OCI-LY1 (cell line): ENCODE measurements around the gene VPS45.
A peak's percentile ranks its signal among the peaks of the same experiment; 100 is the strongest.

Source experiments
- H2AFZ ChIP-seq: fragments of 200-600 bp; sonication (generic), shearing (Covaris generic); 2 replicates; pipeline ENCODE4 v1.6.0; 2014; ENCODE audit warnings: antibody characterized with exemption, mild to moderate bottlenecking, low read length
- H3F3A ChIP-seq: fragments of 200-600 bp; sonication (generic), shearing (Covaris generic); 2 replicates; pipeline ENCODE4 v1.6.0; 2014; ENCODE audit warnings: mild to moderate bottlenecking, antibody characterized with exemption, low read length, moderate library complexity; ENCODE audit not compliant: insufficient read depth
- H3K27ac ChIP-seq: fragments of 200-600 bp; sonication (generic); 2 replicates; pipeline ENCODE4 v1.5.1; 2014; ENCODE audit warnings: low read length, mixed run types, mild to moderate bottlenecking, low read depth; ENCODE audit not compliant: poor library complexity, severe bottlenecking
- H3K27me3 ChIP-seq: fragments of 200-600 bp; sonication (generic); 2 replicates; pipeline ENCODE4 v1.6.0; 2014; ENCODE audit warnings: antibody characterized with exemption, mild to moderate bottlenecking, low read length, moderate library complexity; ENCODE audit not compliant: insufficient read depth
- H3K36me3 ChIP-seq: fragments of 200-600 bp; sonication (generic); 2 replicates; pipeline ENCODE4 v1.6.1; 2014; ENCODE audit warnings: mild to moderate bottlenecking, antibody characterized with exemption, low read length, moderate library complexity, mixed read lengths; ENCODE audit not compliant: insufficient read depth
- H3K4me1 ChIP-seq: fragments of 200-600 bp; sonication (generic); 2 replicates; pipeline ENCODE4 v1.5.1; 2014; ENCODE audit warnings: mild to moderate bottlenecking, low read length, moderate library complexity; ENCODE audit not compliant: insufficient read depth, severe bottlenecking
- H3K4me2 ChIP-seq: fragments of 200-600 bp; sonication (generic), shearing (Covaris generic); 2 replicates; pipeline ENCODE4 v1.6.1; 2014; ENCODE audit warnings: low read length
- H3K4me3 ChIP-seq: fragments of 200-600 bp; sonication (generic); 2 replicates; pipeline ENCODE4 v1.5.1; 2014; ENCODE audit warnings: low read length, low read depth, mild to moderate bottlenecking, mixed read lengths; ENCODE audit not compliant: poor library complexity, severe bottlenecking
- H3K79me2 ChIP-seq: fragments of 200-600 bp; shearing (Covaris generic); 2 replicates; pipeline ENCODE4 v1.6.1; 2016; ENCODE audit warnings: mixed run types, low read length, mixed read lengths; ENCODE audit not compliant: insufficient read depth
- H3K9ac ChIP-seq: fragments of 200-600 bp; sonication (generic), shearing (Covaris generic); 2 replicates; pipeline ENCODE4 v1.6.1; 2014; ENCODE audit warnings: mild to moderate bottlenecking, low read length, mixed read lengths
- H3K9me2 ChIP-seq: fragments of 200-600 bp; sonication (generic), shearing (Covaris generic); 2 replicates; pipeline ENCODE4 v1.6.1; 2014; ENCODE audit warnings: low read depth, mild to moderate bottlenecking, low read length, mixed read lengths
- H3K9me3 ChIP-seq: fragments of 200-600 bp; shearing (Covaris generic); 2 replicates; pipeline ENCODE4 v1.6.1; 2014; ENCODE audit warnings: low read length, mixed read lengths
- H4K20me1 ChIP-seq: fragments of 200-600 bp; sonication (generic), shearing (Covaris generic); 2 replicates; pipeline ENCODE4 v1.6.0; 2016; ENCODE audit warnings: mild to moderate bottlenecking, low read length; ENCODE audit not compliant: insufficient read depth
- EZH2 ChIP-seq: fragments of 200-600 bp; sonication (generic), shearing (Covaris generic); IDR thresholded peaks from 2 replicates; pipeline ENCODE4 v1.8.0; 2017; ENCODE audit warnings: borderline replicate concordance, mixed run types, mild to moderate bottlenecking, antibody characterized with exemption, low read length, moderate library complexity, mixed read lengths
- TF ChIP-seq, protein P1 (sequence below): fragments of 200-600 bp; sonication (generic), shearing (Covaris generic); IDR thresholded peaks from 2 replicates; pipeline ENCODE4 v1.5.1; 2017; ENCODE audit warnings: mild to moderate bottlenecking, antibody characterized with exemption, low read length, moderate library complexity, mixed read lengths

VPS45 gene

DNA sequence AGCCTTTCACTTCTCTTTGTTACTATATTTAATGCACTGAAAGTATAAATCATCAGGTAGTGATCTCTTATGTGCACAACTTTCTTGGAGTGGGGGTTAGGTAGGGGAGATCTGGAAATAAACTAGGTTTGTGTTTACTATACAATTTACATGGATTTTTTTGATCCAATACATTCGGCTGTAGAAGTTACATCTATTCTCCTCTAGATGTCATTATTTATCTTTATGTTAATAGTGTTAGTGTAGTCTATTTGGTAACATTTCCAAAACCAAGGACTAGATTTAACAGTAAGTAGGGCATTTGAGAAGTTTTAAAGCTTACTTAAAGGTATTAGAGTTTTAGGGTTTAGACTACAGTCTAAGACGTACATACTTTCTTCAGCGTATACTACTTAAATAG lies 5.4 kb downstream of the VPS45 start:
- Histone ChIP-seq H3K9ac (no peak overlapping the region), H4K20me1 (no peaks in the 10 kb centered on the region), H3F3A (no peaks in the 10 kb centered on the region), H3K4me1 (peaks cover 9% of the 10 kb centered on the region), H2AFZ (no peak overlapping the region), H3K9me3 (no peaks in the 10 kb centered on the region), H3K4me2 (no peak overlapping the region), H3K9me2 (no peaks in the 10 kb centered on the region), H3K36me3 (peaks cover 35% of the 10 kb centered on the region), H3K4me3 (no peak overlapping the region), H3K27me3 (no peaks in the 10 kb centered on the region), H3K27ac (no peak overlapping the region), H3K79me2 (no peaks in the 10 kb centered on the region)
- no peak for TF ChIP-seq EZH2
- TF ChIP-seq, protein P1, sequence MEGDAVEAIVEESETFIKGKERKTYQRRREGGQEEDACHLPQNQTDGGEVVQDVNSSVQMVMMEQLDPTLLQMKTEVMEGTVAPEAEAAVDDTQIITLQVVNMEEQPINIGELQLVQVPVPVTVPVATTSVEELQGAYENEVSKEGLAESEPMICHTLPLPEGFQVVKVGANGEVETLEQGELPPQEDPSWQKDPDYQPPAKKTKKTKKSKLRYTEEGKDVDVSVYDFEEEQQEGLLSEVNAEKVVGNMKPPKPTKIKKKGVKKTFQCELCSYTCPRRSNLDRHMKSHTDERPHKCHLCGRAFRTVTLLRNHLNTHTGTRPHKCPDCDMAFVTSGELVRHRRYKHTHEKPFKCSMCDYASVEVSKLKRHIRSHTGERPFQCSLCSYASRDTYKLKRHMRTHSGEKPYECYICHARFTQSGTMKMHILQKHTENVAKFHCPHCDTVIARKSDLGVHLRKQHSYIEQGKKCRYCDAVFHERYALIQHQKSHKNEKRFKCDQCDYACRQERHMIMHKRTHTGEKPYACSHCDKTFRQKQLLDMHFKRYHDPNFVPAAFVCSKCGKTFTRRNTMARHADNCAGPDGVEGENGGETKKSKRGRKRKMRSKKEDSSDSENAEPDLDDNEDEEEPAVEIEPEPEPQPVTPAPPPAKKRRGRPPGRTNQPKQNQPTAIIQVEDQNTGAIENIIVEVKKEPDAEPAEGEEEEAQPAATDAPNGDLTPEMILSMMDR, result peak; percentile 49

DNA sequence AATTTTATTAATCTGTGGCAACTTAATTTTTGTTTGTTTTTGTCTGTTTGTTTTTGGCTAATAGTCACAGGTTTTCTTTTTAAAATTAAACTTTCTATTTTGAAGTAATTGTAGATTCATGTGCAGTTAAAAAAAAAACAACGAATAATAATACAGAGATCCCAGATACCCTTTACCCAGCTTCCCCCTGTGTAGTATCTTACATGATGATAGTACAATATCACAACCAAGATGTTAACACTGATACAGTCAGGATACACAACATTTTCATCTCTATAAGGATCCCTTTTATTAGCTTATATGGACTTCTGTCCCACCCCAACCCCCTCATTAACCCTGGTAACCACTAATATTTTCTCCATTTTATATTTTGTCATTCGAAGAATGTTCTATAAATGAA lies 5.9 kb downstream of the VPS45 start:
- Histone ChIP-seq H4K20me1 (no peaks in the 10 kb centered on the region), H3K9ac (no peak overlapping the region), H3K36me3 (peaks cover 37% of the 10 kb centered on the region), H3K27ac (no peak overlapping the region), H3K9me3 (no peaks in the 10 kb centered on the region), H3K79me2 (no peaks in the 10 kb centered on the region), H3K9me2 (no peaks in the 10 kb centered on the region), H3K4me3 (no peak overlapping the region), H2AFZ (no peak overlapping the region), H3F3A (no peaks in the 10 kb centered on the region), H3K4me2 (no peak overlapping the region), H3K4me1 (peaks cover 3% of the 10 kb centered on the region), H3K27me3 (no peaks in the 10 kb centered on the region)
- TF ChIP-seq, protein P1, result no peak
- TF ChIP-seq EZH2, result no peak

DNA sequence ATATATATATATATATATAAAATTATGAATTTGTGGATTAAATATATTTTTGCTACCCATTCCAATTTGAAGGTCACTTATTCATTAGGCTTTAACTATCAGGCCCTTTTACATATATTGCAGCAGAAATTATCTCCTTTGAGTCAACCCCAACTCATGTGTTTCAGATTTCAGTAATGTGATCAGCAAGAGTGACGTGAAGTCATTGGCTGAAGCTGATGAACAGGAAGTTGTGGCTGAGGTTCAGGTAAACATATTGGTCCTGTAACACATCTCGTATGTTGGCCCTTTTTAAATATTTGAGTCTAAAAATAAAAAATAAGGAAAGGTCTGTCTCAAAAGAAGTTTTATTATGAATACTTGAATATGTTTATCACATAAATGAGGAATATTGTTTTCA lies 8.5 kb downstream of the VPS45 start:
- Histone ChIP-seq H3K9me3 (no peaks in the 10 kb centered on the region), H3F3A (no peaks in the 10 kb centered on the region), H3K4me2 (no peak overlapping the region), H3K9ac (no peak overlapping the region), H3K9me2 (no peaks in the 10 kb centered on the region), H3K79me2 (no peaks in the 10 kb centered on the region), H3K27me3 (no peaks in the 10 kb centered on the region), H3K4me3 (no peak overlapping the region), H3K27ac (no peak overlapping the region), H3K4me1 (no peaks in the 10 kb centered on the region), H3K36me3 (peaks cover 38% of the 10 kb centered on the region), H4K20me1 (no peaks in the 10 kb centered on the region), H2AFZ (no peak overlapping the region)
- TF ChIP-seq, protein P1, result no peak
- no peak for TF ChIP-seq EZH2
